GM12872 (cell line): ENCODE measurements around the gene CPEB2.

Experiments
- TF ChIP-seq, protein P1 (sequence below): IDR thresholded peaks from 3 replicates; pipeline ENCODE4 v1.5.1; 2011; ENCODE audit warnings: low read depth, mild to moderate bottlenecking, low read length, moderate library complexity; ENCODE audit not compliant: insufficient read depth

The CPEB2 gene

DNA sequence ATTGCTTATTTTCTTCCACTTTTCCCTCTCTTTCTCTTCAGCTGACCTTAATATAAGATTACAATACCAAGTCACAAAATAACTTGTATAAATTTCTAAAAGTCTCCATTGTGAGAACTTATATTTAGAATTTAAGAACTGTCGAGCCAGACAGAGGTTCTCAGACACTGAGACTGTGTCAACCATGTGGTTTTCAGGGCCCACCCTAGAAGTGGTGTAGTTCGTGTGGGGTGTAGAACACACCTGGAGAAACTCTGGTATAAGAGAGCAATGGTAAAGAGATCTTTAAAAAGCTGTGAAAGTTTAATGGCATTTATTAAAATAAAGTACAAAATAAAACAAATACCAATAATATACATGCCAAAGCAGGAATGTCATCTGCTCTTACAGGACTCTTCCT lies 19.7 kb downstream of the CPEB2 start:
- TF ChIP-seq, protein P1, sequence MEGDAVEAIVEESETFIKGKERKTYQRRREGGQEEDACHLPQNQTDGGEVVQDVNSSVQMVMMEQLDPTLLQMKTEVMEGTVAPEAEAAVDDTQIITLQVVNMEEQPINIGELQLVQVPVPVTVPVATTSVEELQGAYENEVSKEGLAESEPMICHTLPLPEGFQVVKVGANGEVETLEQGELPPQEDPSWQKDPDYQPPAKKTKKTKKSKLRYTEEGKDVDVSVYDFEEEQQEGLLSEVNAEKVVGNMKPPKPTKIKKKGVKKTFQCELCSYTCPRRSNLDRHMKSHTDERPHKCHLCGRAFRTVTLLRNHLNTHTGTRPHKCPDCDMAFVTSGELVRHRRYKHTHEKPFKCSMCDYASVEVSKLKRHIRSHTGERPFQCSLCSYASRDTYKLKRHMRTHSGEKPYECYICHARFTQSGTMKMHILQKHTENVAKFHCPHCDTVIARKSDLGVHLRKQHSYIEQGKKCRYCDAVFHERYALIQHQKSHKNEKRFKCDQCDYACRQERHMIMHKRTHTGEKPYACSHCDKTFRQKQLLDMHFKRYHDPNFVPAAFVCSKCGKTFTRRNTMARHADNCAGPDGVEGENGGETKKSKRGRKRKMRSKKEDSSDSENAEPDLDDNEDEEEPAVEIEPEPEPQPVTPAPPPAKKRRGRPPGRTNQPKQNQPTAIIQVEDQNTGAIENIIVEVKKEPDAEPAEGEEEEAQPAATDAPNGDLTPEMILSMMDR = no peak

DNA sequence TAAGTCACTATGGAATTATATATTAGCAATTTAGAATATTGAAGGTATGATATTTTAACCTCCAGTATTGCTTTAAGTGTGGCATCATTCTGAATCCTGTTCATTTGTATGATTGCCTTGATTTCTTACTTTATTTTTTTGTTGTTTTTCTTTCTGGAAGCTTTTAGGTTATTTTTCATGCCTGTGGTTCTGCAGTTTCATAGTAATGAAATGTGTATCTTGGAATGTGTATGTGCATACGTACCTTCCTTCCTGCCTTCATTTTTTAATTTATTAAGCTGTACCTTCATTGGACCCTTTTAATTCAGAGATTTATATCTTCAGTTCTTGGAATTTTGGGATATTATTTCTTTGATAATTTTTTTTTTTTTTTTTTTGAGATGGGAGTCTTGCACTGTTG lies 22.1 kb downstream of the CPEB2 start:
- TF ChIP-seq, protein P1 = no peak

DNA sequence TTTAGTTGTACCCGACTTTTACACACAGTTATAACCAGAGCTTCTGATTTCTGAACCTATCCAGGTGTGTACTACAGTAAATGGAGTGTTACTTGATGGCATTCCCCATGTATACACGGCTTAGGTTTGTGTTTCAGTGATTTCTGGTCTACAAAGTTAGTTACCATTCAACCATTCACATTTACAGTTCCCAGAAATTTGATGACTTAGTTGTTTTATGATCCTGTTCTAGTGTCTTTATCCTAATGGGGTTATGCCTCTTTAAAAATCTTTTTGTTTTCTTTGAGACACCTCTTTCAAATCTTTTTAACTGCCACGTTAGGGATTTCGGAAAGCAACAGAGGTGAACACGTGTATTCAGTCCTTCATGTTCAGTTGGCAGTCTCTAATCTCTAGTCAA lies 23.4 kb downstream of the CPEB2 start:
- TF ChIP-seq, protein P1 = no peak

DNA sequence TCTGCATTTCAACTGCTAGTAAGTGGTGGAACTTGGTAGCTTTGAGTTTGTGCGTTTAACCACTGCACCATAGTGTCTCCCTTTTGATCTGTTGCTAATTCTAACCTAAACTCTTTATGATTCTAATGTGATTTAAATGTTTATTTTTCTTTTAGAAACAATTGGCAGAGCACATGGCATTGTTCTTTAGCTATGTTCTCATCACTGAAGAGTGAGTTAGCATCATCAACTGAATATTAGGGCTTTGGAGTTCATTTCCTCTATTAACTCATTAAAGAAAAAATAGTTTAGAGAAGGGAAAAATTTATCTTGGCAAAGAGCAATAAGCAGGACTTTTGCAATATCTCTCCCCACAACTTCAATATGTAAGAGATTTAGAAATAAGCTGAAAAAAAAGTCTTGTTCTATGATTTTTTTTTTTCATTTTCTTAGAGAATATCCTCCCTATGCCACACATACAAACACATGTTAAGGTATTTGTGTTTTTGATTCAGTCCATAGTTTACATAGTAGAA lies 25.7 kb downstream of the CPEB2 start:
- TF ChIP-seq, protein P1 = no peak

DNA sequence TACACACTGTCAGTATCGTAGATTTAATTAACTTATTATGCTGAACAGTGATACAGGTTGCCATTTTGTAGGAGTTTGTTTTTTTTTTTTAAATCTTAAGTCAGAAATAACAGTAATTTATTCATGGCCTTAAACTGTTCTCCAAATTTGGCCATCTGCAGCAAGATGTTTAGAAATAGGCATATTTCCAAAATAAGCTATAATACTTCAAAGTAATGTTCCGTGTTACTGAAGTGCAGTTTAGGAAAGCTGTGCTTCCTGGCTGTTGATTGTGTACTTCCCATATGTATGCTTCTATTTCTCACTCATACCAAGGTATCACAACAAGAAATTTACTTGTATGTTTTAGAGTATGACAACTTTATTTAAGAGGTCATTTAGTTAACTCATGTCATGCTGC lies 28.9 kb downstream of the CPEB2 start:
- TF ChIP-seq, protein P1 = no peak

DNA sequence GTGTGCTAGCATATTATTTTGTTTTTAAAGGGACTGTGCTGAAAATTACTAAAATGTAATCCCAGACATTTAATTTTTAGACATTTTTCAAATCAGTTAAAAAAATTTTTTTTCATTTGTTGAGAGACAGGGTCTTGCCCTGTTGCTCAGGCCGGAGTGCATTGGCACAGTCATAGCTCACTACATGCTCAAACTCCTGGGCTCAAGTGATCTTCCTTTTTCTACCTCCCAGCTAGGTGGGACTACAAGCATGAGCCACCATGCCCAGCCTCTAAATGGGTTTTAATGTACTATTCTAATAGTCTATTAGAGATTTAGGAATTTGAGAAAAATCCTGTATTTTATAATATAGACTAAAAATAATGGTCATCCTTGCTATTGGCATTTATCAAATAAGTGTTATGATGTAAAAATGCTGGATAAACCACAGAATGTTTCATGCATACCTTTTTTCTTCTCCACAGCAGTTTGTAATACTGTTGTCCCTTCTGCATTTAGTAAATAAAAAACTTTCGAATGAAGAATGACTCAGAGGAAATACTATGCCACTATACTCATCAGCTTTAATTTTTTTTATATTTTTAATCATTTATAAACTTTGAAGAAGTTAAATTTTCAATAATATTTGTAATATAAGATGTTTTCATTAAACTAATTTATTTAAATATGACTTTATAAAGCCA lies 29.9 kb downstream of the CPEB2 start:
- TF ChIP-seq, protein P1 = no peak

DNA sequence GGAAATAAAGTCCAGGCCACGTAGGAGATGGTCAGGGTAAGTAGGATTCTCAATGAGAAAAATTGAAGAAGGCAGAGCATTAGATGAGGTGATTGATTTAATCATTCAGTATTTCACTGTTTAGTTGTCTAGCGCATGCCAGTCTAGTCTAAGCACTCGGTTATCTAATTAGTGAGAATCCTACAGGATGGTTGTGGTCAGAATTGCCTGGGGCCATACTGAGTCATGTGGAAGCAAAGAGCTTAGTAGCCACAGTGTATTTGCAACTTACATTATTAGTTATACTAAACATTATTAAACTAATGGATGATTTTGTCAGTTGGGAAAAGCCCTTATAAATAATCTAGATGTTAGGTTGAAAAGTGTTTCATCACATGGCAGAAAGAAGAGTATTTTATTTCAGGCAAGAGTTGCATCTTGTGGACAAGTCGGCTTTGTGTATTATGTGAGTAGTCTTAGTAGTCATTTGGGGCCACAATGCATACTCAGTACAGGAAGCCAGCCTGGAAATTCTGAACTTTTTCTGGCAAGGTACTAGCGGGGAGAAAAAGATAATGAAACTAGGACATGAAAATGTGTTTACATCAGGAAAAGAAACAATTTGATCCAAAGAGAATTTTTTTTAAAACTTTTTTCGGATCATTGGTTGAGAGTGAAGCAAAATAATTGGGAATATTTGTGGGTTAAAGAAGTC lies 31.9 kb downstream of the CPEB2 start:
- TF ChIP-seq, protein P1 = no peak
